Fibroblast of pulmonary artery (primary cell): ENCODE results near the gene CYP4Z1.
"Not testable (repeated sequence)": the region's sequence is repeated elsewhere in the genome, so short reads cannot be mapped to it uniquely, and the experiment has no call there.

Experiments used
- DNase-seq: peaks from one replicate; pipeline ENCODE4 v3.0.0-alpha.2; 2010; ENCODE audit warnings: low read depth
- H3K4me3 ChIP-seq: replicated peaks from 2 replicates; pipeline ENCODE4 v1.5.1; 2011; ENCODE audit warnings: low read depth, mild to moderate bottlenecking, control low read depth, low read length, moderate library complexity
- TF ChIP-seq, protein P1 (sequence below): IDR thresholded peaks from 2 replicates; pipeline ENCODE4 v1.5.1; 2011; ENCODE audit warnings: mild to moderate bottlenecking, control low read depth, low read length, inconsistent platforms; ENCODE audit errors: missing control alignments

The CYP4Z1 gene

DNA sequence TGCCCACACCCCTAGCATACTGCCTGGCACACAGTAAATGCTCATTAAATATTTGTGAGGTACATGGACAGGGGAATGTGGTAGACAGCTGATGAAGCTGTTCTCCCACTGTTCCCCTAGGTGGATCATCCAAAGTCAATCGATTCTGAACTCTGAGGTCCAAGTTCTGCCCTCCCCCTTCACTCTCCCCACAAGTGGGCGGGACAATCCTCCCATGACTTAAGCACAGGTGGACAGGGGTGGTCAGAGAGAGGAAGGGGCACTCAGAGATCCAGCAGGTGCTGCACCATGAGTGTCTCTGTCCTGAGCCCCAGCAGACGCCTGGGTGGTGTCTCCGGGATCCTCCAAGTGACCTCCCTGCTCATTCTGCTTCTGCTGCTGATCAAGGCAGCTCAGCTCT, 70.2 kb downstream of the CYP4Z1 start, which contains the start of gene CYP4A22:
Gene CYP4A22 (plus strand): TSS at position 244 of the 400 bp plus-strand sequence. CDS start 45 bp downstream, at position 289.
- no peak for DNase-seq
- no peak within 1 kb of the TSS for H3K4me3 ChIP-seq
- TF ChIP-seq, protein P1, sequence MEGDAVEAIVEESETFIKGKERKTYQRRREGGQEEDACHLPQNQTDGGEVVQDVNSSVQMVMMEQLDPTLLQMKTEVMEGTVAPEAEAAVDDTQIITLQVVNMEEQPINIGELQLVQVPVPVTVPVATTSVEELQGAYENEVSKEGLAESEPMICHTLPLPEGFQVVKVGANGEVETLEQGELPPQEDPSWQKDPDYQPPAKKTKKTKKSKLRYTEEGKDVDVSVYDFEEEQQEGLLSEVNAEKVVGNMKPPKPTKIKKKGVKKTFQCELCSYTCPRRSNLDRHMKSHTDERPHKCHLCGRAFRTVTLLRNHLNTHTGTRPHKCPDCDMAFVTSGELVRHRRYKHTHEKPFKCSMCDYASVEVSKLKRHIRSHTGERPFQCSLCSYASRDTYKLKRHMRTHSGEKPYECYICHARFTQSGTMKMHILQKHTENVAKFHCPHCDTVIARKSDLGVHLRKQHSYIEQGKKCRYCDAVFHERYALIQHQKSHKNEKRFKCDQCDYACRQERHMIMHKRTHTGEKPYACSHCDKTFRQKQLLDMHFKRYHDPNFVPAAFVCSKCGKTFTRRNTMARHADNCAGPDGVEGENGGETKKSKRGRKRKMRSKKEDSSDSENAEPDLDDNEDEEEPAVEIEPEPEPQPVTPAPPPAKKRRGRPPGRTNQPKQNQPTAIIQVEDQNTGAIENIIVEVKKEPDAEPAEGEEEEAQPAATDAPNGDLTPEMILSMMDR = no peak

DNA sequence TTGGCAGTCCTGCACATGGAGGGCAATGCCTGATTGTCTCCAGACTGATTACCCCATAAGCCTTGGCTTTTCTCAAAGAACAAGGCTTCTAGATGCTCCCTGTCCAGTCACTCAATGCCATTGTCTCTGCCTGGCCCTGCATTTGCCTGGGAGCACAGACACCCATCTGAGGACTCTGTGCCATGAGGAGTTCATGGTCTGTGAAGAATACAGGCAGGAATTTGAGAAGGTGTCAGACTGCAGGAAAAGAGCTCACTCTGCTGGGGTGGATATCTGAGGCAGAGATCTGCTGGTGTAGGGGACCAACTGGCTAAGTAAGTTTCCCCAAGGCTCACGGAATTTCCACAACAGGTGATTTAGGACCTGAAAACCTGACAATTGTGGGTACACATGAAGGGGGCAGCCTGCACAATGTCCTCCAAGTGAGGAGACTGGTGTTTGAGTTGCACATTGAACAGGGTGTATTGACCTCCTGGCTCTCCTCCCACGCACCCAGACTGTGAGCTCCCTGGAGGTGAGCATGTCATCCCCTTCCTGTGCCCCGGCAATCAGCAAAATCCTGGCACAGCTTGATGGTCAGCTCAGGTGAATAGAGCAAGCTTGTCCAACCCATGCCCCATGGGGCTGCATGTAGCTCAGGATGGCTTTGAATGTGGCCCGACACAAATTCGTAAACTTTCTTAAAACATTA, 71.0 kb downstream of the CYP4Z1 start:
- TF ChIP-seq, protein P1 = no peak
- no peak for DNase-seq
- H3K4me3 ChIP-seq = no peak overlapping the region

DNA sequence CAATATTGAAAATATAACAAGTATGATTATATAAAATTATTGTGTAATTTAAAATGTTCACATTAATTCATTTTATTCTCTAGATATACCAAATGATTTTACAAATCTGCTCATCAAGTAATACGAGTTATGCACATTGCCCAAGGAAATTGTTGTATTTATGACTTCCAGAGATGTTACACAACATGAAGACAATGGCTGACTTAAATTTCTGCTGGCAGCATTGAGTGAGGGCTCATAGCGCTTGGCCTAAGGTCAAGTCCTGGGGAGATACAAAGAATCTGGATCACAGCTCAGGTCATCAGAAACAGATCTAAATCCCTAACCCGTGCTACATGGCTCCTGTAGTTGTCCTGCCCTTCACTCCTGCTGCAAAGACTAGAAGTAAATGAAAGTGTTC, 73.3 kb downstream of the CYP4Z1 start:
- DNase-seq = not testable (repeated sequence)

DNA sequence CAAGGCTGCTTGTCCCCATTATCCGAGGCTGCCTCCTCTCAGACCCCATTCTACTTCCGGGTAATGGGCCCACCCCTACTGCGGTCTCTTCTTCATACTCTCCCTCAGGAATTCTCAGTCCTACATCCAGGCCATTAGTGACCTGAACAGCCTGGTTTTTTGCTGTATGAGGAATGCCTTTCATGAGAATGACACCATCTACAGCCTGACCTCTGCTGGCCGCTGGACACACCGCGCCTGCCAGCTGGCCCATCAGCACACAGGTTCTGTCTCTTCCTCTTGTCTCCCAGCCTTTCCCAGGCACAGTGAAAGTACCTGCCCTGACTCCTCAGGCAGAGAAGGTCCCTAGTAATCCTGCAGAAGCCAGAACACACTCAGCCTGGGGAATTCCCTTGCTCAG, 76.6 kb downstream of the CYP4Z1 start:
- DNase-seq = peak; percentile 1
- not testable (repeated sequence) for H3K4me3 ChIP-seq
- TF ChIP-seq, protein P1 = peak; percentile 34

More for the DNA sequence above, 73.3 kb downstream of the CYP4Z1 start:
- not testable (repeated sequence) for H3K4me3 ChIP-seq

DNA sequence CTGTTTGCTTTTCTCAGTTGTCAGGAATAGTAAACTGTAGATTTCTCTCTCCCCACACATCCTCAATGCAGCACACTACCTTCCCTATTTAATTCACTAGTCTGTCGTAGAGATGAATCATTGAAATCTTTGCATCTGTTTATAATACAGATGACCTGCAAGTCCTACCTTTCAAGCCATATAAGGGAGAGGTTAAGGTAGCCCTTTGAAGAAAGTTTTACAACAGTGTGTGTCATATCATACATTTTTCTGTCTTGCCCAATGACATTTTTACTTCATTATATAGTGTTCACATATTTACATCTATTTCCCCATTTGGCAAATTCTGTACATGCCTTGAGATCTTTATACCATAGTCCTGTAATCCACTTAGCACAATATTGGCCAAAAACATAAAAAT, 79.5 kb downstream of the CYP4Z1 start:
- H3K4me3 ChIP-seq, DNase-seq: not testable (repeated sequence)

DNA sequence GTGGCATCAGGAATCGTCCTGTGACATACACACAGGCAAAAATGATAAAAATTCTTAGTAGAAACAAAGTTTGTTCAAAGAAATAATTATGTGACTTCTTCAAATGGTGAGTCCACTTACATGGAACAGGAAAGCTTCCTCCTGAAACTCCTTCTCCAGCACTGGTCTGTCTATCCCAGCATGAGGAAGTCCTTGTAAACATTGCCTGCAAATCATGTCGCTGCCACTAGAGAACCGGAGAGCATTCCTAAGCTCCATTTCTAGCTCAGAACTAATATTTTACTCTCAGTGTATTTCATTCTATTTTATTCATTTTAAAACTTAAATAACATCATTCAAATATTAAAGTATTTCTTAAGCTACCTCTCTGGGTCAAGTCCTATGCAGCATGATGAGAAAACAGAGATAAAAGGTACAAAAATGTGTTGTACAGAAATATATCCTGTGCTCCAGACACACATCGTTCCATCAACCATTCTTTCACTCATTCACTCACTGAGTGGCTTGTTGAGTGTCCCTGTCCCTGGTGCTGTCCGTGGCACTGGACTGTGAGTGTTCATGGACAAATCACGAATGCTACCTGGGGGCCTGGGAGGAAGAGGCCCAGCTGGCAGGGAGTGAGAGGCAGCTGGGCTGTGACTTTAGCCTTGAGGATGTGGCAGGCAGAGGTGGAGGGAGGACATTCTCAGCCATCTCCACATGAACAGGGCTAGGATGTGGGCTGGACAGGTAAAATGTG, 80.2 kb downstream of the CYP4Z1 start:
- DNase-seq = no peak
- TF ChIP-seq, protein P1 = no peak
- H3K4me3 ChIP-seq = no peak overlapping the region

DNA sequence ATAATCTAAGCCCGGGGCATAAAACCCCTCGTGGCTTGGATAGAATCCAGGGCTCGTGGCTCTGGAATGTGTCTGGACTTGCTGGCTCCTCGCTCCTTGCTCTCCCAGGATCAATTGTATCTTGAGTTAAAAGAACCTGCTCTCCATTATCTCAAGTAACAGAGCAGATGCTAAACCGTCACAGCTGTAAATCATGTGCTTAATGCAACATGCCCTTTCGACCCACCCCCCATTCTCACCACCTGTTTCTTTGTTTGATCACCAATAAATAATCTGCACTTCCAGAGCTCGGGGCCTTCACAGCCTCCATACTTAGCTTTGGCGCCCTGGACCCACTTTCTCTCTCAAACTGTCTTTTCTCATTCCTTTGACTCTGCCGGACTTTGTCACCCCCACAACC, 82.1 kb downstream of the CYP4Z1 start:
- H3K4me3 ChIP-seq, DNase-seq: not testable (repeated sequence)

DNA sequence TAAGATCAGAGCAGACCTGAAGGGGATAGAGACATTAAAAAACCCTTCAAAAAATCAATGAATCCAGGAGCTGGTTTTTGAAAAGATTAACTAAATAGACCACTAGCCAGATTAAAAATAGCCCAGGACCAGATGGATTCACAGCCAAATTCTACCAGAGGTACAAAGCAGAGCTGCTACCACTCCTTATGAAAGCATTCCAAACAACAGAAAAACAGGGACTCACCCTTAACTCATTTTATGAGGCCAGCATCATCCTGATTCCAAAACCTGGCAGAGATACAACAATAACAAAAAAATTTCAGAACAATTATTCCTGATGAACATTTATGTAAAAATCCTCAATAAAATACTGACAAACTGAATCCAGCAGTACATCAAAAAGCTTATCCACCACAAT, 89.4 kb downstream of the CYP4Z1 start:
- not testable (repeated sequence) for DNase-seq, H3K4me3 ChIP-seq

DNA sequence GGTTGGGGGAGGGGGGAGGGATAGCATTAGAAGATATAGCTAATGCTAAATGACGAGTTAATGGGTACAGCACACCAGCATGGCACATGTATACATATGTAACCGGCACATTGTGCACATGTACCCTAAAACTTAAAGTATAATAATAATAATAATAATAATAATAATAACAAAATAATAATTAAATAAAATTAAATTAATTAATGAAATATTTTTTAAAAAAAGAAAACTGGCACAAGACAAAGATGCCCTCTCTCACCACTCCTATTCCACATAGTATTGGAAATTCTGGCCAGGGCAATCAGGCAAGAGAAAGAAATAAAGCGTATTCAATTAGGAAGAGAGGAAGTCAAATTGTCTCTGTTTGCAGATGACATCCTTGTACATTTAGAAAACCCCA, 90.9 kb downstream of the CYP4Z1 start:
- not testable (repeated sequence) for DNase-seq, H3K4me3 ChIP-seq
